HepG2 (cell line): ENCODE results near the gene SH3GL2. TPM values are rescaled to one million over a fixed set of nuclear protein-coding genes. Genes with fewer than 3 reads are reported as not detected.

Experiments
- ATAC-seq: fragments of 200-7000 bp; cut with Tn5 transposase; 3 replicates; pipeline ENCODE4 v1.9.1; 2020; ENCODE audit warnings: mild to moderate bottlenecking, moderate library complexity
- BruUV-seq: library from RNA; stranded (reverse); fragments of 400-500 nt; replicated peaks from 2 replicates; lab custom pipeline; 2021; lab: Mats Ljungman, UMichigan
- CTCF ChIA-PET: fragments of 300-600 bp; formaldehyde crosslinking; extraction: SDS; loops from one replicate; lab custom pipeline; 2021; ENCODE audit warnings: low total read pairs, inconsistent platforms, low intra/inter-chr PET ratio; lab: Yijun Ruan, JAX
- POLR2A ChIA-PET: fragments of 350-600 bp; sonication (Branson Sonifier 250); formaldehyde crosslinking; loops from one replicate; lab custom pipeline; 2020; ENCODE audit warnings: antibody characterized with exemption, inconsistent platforms; lab: Yijun Ruan, JAX
- DNase-seq: peaks from one replicate; pipeline ENCODE4 v3.0.0-alpha.2; 2015; ENCODE audit warnings: low spot score
- FAIRE-seq: peaks from 3 replicates; lab custom pipeline; 2011; peaks lifted over from hg19 to GRCh38; lab: Jason Lieb, UNC
- H2AFZ ChIP-seq: one replicate; pipeline ENCODE4 v1.6.1; 2011; ENCODE audit warnings: low read length, inconsistent platforms
- H3K27ac ChIP-seq: fragments of 300-600 bp; 3 replicates; pipeline ENCODE4 v1.8.0; 2011; ENCODE audit warnings: mixed run types, mild to moderate bottlenecking, mixed read lengths, low read length, inconsistent platforms; ENCODE audit not compliant: insufficient read depth; ENCODE audit errors: extremely low read length
- H3K27me3 ChIP-seq, 2 experiments: fragments of 200-600 bp in 1 of 2; 2 replicates in 1 of 2; 3 replicates in 1 of 2; pipeline versions ENCODE4 v1.6.0 to v1.8.0; 2011; ENCODE audit warnings: low read length in 2 of 2, mild to moderate bottlenecking in 2 of 2, moderate library complexity in 2 of 2, inconsistent platforms in 1 of 2; ENCODE audit not compliant: insufficient read depth in 2 of 2, control insufficient read depth in 1 of 2
- H3K36me3 ChIP-seq, 2 experiments: fragments of 200-600 bp in 1 of 2; replicated peaks in 1 of 2; 2 replicates in 1 of 2; 3 replicates in 1 of 2; pipeline versions ENCODE4 v1.5.1 to v1.8.0; 2011; ENCODE audit warnings: low read length in 2 of 2, inconsistent platforms in 1 of 2; ENCODE audit not compliant: insufficient read depth in 2 of 2, control insufficient read depth in 1 of 2
- H3K4me1 ChIP-seq: 2 replicates; pipeline ENCODE4 v1.5.1; 2012; ENCODE audit warnings: low read length, inconsistent platforms; ENCODE audit not compliant: insufficient read depth
- H3K4me2 ChIP-seq: 2 replicates; pipeline ENCODE4 v1.6.0; 2011; ENCODE audit warnings: low read depth, low read length, inconsistent platforms
- H3K4me3 ChIP-seq, 3 experiments: fragments of 200-600 bp in 1 of 3; sonication (generic), shearing (Covaris generic) in 1 of 3; replicated peaks in 1 of 3; 2 replicates each; pipeline ENCODE4 v1.5.1; 2011 to 2016; ENCODE audit warnings: low read length in 3 of 3, inconsistent platforms in 2 of 3, low read depth in 2 of 3, mild to moderate bottlenecking in 2 of 3, control low read depth in 1 of 3, mixed read lengths in 1 of 3; ENCODE audit not compliant: insufficient read depth in 1 of 3
- H3K79me2 ChIP-seq: one replicate; pipeline ENCODE4 v1.6.1; 2011; ENCODE audit warnings: low read length, inconsistent platforms; ENCODE audit not compliant: insufficient read depth
- H3K9ac ChIP-seq: 2 replicates; pipeline ENCODE4 v1.6.0; 2011; ENCODE audit warnings: mild to moderate bottlenecking, low read depth, low read length, inconsistent platforms; ENCODE audit not compliant: insufficient read depth
- H3K9me3 ChIP-seq: 2 replicates; pipeline ENCODE4 v1.5.1; 2012; ENCODE audit warnings: mild to moderate bottlenecking, low read length
- H4K20me1 ChIP-seq: 2 replicates; pipeline ENCODE4 v1.6.0; 2011; ENCODE audit warnings: inconsistent platforms, mild to moderate bottlenecking, low read length, moderate library complexity; ENCODE audit not compliant: insufficient read depth
- GFI1 ChIP-seq: sonication (generic); formaldehyde crosslinking; IDR thresholded peaks from 2 replicates; pipeline ENCODE4 v1.5.0; 2020; ENCODE audit warnings: missing genetic modification reagents, mild to moderate bottlenecking, borderline replicate concordance
- HMG20A ChIP-seq: IDR thresholded peaks from 2 replicates; pipeline ENCODE4 v1.6.1; 2016; ENCODE audit warnings: borderline replicate concordance
- MBNL3 ChIP-seq: fragments of 250-450 bp; sonication (Bioruptor Pico); conservative IDR thresholded peaks from 2 replicates; pipeline ENCODE4 v1.8.0; 2022; ENCODE audit warnings: mild to moderate bottlenecking, inconsistent platforms
- NFKBIZ ChIP-seq: IDR thresholded peaks from 2 replicates; pipeline ENCODE4 v1.6.1; 2018; ENCODE audit warnings: missing genetic modification reagents, missing compliant biosample characterization
- U2AF1 ChIP-seq: fragments of 200-400 bp; formaldehyde crosslinking; optimal IDR thresholded peaks from 2 replicates; pipeline ENCODE3; 2017; ENCODE audit warnings: mild to moderate bottlenecking, low read depth, low read length
- WGBS: methylation state at CpG from one replicate; pipeline ENCODE4 v1.1.6; 2017; ENCODE audit warnings: low lambda C conversion rate; 5-methylcytosine and 5-hydroxymethylcytosine counted together
- in situ Hi-C: cut with HindIII; loops from 2 replicates; pipeline ENCODE4 v1.10.0; 2017; ENCODE audit warnings: low pct_unique_long_range_greater_than_20kb; ENCODE audit not compliant: extremely low pct_ligation_motif_present
- intact Hi-C: fragments of 100-400 bp; cut with micrococcal nuclease; formaldehyde crosslinking; loops from one replicate; pipeline ENCODE4 v1.10.0; 2022; ENCODE audit not compliant: unreplicated experiment
- polyA plus RNA-seq, 8 experiments: library from polyadenylated mRNA; depleted of rRNA in 3 of 8; stranded (reverse) in 7 of 8; unstranded in 1 of 8; fragments of >200 nt; fragmentation: Illumina TruSeq in 4 of 8; extraction: Trizol in 4 of 8; gene quantifications; 2 replicates each; pipeline versions ENCODE4 v1.2.1 to v1.2.3, GENCODE V29; 2011 to 2016; ENCODE audit warnings: low read depth in 4 of 8, missing spikeins in 1 of 8, mixed read lengths in 1 of 8; ENCODE audit not compliant: insufficient read depth in 1 of 8
- total RNA-seq, 5 experiments: library from RNA; depleted of rRNA; stranded (reverse); fragments of >200 nt; fragmentation: Illumina TruSeq; extraction: Trizol; gene quantifications; 2 replicates each; pipeline ENCODE4 v1.2.3, GENCODE V29; 2016; ENCODE audit warnings: low read depth in 1 of 5
- TF ChIP-seq, protein P1 (sequence below): sonication (generic); formaldehyde crosslinking; IDR thresholded peaks from 2 replicates; pipeline ENCODE4 v1.5.0; 2020; ENCODE audit warnings: mild to moderate bottlenecking, missing genetic modification reagents, moderate library complexity
- TF ChIP-seq, protein P2 (sequence below): sonication (generic); formaldehyde crosslinking; IDR thresholded peaks from 2 replicates; pipeline ENCODE4 v1.9.0; 2021; ENCODE audit warnings: mild to moderate bottlenecking, missing genetic modification reagents
- TF ChIP-seq, protein P3 (sequence below): sonication (generic); formaldehyde crosslinking; IDR thresholded peaks from 2 replicates; pipeline ENCODE4 v1.4.0; 2020; ENCODE audit warnings: mild to moderate bottlenecking, low read depth, missing genetic modification reagents
- TF ChIP-seq, protein P4 (sequence below): sonication (generic); formaldehyde crosslinking; IDR thresholded peaks from 2 replicates; pipeline ENCODE4 v1.4.0; 2020; ENCODE audit warnings: missing genetic modification reagents, borderline replicate concordance

Gene SH3GL2
- total and polyA plus RNA-seq, 2 of the 13 experiments (the other 11 are each of a cell fraction or from before 2014, with no cell fraction given) = 0.04 TPM; not detected in 1

DNA sequence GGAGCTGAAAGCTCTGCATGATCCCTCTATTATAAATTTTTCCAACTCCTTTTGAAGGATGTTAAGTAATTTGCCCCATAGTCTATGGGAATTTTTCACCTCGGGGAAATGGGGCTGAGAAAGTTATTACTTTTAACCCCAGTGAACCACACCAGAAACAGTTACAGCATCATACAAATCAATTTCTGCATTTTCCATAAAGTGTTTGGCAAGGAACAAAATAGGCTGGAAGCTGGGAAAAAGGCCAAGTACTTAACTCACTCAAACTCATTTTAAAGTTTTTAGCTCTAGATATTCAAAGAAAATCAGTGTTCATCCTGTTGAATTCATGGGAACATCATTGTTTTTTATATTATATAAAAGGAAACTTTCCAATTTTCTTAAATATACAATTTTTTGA, 160.9 kb downstream of the SH3GL2 start:
- intact Hi-C loops (no loop called here), in situ Hi-C loops (no loop called here)
- ATAC-seq (no peak), FAIRE-seq (no peak), DNase-seq (no peak)
- Histone ChIP-seq H3K36me3 (no peaks in the 10 kb centered on the region), H3K9ac (no peak overlapping the region), H3K79me2 (no peaks in the 10 kb centered on the region), H4K20me1 (no peaks in the 10 kb centered on the region), H2AFZ (no peak overlapping the region), H3K27ac (no peak overlapping the region), H3K27me3 (no peaks in the 10 kb centered on the region), H3K4me3 (no peak overlapping the region), H3K4me2 (no peak overlapping the region), H3K4me1 (no peaks in the 10 kb centered on the region), H3K9me3 (no peaks in the 10 kb centered on the region)
- WGBS = 0% methylated on average over 1 of the region's 1 CpG
- POLR2A ChIA-PET = no interaction called here
- CTCF ChIA-PET = no interaction called here
- BruUV-seq = no TSS peak
- TF ChIP-seq MBNL3 (CRISPR knock-in tag) = no peak
- TF ChIP-seq, protein P1, sequence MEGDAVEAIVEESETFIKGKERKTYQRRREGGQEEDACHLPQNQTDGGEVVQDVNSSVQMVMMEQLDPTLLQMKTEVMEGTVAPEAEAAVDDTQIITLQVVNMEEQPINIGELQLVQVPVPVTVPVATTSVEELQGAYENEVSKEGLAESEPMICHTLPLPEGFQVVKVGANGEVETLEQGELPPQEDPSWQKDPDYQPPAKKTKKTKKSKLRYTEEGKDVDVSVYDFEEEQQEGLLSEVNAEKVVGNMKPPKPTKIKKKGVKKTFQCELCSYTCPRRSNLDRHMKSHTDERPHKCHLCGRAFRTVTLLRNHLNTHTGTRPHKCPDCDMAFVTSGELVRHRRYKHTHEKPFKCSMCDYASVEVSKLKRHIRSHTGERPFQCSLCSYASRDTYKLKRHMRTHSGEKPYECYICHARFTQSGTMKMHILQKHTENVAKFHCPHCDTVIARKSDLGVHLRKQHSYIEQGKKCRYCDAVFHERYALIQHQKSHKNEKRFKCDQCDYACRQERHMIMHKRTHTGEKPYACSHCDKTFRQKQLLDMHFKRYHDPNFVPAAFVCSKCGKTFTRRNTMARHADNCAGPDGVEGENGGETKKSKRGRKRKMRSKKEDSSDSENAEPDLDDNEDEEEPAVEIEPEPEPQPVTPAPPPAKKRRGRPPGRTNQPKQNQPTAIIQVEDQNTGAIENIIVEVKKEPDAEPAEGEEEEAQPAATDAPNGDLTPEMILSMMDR (CRISPR knock-in tag) = no peak
- TF ChIP-seq NFKBIZ (CRISPR knock-in tag) = no peak
- TF ChIP-seq, protein P2, sequence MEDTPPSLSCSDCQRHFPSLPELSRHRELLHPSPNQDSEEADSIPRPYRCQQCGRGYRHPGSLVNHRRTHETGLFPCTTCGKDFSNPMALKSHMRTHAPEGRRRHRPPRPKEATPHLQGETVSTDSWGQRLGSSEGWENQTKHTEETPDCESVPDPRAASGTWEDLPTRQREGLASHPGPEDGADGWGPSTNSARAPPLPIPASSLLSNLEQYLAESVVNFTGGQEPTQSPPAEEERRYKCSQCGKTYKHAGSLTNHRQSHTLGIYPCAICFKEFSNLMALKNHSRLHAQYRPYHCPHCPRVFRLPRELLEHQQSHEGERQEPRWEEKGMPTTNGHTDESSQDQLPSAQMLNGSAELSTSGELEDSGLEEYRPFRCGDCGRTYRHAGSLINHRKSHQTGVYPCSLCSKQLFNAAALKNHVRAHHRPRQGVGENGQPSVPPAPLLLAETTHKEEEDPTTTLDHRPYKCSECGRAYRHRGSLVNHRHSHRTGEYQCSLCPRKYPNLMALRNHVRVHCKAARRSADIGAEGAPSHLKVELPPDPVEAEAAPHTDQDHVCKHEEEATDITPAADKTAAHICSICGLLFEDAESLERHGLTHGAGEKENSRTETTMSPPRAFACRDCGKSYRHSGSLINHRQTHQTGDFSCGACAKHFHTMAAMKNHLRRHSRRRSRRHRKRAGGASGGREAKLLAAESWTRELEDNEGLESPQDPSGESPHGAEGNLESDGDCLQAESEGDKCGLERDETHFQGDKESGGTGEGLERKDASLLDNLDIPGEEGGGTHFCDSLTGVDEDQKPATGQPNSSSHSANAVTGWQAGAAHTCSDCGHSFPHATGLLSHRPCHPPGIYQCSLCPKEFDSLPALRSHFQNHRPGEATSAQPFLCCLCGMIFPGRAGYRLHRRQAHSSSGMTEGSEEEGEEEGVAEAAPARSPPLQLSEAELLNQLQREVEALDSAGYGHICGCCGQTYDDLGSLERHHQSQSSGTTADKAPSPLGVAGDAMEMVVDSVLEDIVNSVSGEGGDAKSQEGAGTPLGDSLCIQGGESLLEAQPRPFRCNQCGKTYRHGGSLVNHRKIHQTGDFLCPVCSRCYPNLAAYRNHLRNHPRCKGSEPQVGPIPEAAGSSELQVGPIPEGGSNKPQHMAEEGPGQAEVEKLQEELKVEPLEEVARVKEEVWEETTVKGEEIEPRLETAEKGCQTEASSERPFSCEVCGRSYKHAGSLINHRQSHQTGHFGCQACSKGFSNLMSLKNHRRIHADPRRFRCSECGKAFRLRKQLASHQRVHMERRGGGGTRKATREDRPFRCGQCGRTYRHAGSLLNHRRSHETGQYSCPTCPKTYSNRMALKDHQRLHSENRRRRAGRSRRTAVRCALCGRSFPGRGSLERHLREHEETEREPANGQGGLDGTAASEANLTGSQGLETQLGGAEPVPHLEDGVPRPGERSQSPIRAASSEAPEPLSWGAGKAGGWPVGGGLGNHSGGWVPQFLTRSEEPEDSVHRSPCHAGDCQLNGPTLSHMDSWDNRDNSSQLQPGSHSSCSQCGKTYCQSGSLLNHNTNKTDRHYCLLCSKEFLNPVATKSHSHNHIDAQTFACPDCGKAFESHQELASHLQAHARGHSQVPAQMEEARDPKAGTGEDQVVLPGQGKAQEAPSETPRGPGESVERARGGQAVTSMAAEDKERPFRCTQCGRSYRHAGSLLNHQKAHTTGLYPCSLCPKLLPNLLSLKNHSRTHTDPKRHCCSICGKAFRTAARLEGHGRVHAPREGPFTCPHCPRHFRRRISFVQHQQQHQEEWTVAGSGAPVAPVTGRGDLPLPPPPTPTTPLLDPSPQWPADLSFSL (CRISPR knock-in tag) = no peak
- no peak for TF ChIP-seq U2AF1
- TF ChIP-seq, protein P3, sequence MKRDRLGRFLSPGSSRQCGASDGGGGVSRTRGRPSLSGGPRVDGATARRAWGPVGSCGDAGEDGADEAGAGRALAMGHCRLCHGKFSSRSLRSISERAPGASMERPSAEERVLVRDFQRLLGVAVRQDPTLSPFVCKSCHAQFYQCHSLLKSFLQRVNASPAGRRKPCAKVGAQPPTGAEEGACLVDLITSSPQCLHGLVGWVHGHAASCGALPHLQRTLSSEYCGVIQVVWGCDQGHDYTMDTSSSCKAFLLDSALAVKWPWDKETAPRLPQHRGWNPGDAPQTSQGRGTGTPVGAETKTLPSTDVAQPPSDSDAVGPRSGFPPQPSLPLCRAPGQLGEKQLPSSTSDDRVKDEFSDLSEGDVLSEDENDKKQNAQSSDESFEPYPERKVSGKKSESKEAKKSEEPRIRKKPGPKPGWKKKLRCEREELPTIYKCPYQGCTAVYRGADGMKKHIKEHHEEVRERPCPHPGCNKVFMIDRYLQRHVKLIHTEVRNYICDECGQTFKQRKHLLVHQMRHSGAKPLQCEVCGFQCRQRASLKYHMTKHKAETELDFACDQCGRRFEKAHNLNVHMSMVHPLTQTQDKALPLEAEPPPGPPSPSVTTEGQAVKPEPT (CRISPR knock-in tag) = no peak
- no peak for TF ChIP-seq HMG20A (CRISPR knock-in tag)
- TF ChIP-seq, protein P4, sequence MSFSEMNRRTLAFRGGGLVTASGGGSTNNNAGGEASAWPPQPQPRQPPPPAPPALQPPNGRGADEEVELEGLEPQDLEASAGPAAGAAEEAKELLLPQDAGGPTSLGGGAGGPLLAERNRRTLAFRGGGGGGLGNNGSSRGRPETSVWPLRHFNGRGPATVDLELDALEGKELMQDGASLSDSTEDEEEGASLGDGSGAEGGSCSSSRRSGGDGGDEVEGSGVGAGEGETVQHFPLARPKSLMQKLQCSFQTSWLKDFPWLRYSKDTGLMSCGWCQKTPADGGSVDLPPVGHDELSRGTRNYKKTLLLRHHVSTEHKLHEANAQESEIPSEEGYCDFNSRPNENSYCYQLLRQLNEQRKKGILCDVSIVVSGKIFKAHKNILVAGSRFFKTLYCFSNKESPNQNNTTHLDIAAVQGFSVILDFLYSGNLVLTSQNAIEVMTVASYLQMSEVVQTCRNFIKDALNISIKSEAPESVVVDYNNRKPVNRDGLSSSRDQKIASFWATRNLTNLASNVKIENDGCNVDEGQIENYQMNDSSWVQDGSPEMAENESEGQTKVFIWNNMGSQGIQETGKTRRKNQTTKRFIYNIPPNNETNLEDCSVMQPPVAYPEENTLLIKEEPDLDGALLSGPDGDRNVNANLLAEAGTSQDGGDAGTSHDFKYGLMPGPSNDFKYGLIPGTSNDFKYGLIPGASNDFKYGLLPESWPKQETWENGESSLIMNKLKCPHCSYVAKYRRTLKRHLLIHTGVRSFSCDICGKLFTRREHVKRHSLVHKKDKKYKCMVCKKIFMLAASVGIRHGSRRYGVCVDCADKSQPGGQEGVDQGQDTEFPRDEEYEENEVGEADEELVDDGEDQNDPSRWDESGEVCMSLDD (CRISPR knock-in tag) = no peak
- TF ChIP-seq GFI1 = no peak
